ENCODE data around the gene CNTN5.

DNA sequence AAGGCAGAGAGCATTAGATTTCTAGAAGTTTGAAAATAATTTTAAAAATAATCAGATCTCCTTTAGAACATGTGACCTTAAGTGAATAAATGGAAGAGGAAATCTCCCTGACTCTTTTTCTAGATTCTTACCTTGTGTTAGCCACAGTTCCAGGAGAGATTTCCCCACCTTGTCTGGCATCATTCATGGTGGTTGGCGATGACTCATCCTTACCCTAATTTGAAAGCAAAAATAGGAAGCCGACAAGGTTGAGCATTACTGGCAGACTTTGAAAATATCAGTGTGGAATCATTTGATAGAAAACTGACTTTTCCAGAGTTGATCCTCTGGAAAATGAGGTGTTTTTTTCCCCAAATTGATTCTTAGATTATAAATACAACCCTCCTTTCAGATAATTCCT lies 48.1 kb downstream of the CNTN5 start:
- TF ChIP-seq EZH2 (IDR thresholded peaks at IDR 0.05) (no peak), POLR2AphosphoS5 (IDR thresholded peaks at IDR 0.05; ENCODE audit: borderline replicate concordance, low read depth, low read length) (no peak), FOXP2 (optimal IDR thresholded peaks at IDR 0.05; ENCODE audit: control extremely low read depth, extremely low read length, insufficient read depth) (no peak)
